GM10847 (cell line): ENCODE measurements around the gene SLC10A7.

Experiments used
- POLR2A ChIP-seq: IDR thresholded peaks from 2 replicates; pipeline ENCODE4 v1.6.1; 2011; ENCODE audit not compliant: insufficient read length; ENCODE audit errors: extremely low read depth

The SLC10A7 gene

DNA sequence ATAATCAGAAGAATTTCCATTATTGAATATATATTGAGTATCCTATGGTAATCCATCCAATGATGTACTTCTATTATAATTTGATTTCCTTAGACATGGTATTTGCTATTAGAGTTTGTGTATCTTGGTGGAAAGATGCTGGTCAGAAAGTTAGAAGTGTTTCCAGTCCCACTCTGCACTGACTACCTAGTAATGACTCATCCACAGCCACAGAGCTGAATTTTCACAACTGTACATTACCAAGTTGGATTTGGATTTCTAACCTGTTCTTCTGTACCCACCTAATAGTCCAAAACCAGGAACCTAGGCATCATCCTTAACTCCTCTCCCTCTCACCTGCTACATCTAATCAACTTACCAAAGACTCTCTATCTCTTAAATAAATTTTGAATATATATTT lies 162.0 kb downstream of the SLC10A7 start:
- no peak for TF ChIP-seq POLR2A

DNA sequence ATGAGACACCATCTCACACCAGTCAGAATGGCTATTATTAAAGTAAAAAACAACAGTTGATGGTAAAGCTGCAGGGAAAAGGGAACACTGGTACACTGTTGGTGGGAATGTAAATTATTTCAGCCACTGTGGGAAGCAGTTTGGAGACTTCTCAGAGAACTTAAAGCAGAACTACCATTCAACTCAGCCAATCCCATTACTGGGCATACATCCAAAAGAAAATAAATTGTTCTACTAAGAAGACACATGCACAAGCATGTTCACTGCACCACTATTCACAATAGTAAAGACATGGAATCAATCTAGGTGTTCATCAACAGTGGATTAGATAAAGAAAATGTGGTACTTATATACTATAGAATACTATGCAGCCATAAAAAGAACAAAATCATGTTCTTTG lies 172.4 kb downstream of the SLC10A7 start:
- no peak for TF ChIP-seq POLR2A

DNA sequence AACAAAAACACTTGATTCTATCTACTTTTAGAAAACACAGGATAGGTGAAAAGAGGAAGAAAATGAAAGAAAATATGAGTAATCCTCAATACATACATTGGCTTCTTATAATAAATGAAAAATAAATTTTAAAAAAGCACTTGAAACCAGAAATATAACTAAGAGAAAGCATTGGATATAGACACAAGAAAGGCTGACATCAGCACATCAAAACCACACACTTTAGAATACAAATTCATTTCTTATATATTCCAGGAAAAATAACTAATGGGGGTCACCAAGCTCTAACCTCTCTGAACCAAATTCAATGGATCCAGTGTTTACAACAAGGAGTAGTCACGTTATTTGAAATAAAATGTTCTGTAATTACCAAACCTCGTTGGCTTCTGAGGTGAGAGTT lies 173.9 kb downstream of the SLC10A7 start:
- no peak for TF ChIP-seq POLR2A

DNA sequence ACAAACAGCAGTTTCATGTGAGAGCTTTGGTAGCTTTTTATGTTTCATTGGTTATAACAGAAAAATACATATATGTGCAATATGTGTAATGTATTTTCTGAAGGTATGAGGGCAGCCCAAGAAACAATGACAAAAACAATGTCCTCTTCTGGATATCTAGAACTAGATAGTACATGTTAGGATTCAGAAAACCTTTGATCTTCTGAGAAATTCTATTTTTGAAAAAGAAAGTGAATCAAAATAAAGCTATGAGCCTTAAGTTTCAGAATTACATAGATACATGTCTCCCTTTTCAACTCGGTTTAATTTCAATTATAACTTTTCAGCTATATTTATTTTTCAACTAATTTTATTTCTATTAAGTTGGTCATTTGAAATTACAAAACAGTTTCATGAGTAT lies 175.5 kb downstream of the SLC10A7 start:
- TF ChIP-seq POLR2A: no peak

DNA sequence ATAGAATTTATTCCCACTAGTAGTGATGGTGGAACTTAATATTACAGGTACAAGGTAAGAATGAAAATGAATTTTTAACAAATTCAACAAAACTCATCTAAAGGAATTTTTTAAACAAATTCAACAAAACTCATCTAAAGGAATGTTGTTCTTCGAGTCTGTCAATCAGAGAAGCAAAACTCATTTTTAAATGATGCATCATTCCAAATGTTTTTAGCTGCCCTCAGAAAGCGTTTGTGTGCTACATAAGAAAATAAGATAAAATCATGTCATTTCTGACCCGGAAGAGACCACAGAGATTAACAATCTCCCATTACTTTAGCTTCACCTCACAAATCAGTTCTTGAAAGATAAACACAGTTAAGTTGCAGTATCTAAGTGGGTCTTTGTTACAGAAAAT lies 178.0 kb downstream of the SLC10A7 start:
- TF ChIP-seq POLR2A: no peak

DNA sequence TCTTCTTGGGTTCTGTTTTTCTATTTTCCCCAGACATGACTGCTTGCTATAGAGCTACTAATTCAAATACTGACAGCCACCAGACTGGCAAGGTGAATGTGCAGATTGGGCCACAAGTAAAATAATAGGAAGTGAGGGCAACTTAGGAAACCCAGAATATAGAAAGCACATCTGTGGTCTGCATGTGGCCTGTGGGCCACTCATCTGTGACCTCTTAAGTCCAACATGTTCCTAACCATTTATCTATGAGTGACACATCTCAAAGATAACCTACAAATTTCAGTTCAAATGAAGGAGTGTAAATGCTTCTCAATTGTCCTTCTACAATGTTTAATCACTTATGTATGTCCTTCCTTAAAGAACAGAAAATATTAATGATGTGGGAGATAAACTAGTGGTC lies 178.5 kb downstream of the SLC10A7 start:
- TF ChIP-seq POLR2A: no peak

DNA sequence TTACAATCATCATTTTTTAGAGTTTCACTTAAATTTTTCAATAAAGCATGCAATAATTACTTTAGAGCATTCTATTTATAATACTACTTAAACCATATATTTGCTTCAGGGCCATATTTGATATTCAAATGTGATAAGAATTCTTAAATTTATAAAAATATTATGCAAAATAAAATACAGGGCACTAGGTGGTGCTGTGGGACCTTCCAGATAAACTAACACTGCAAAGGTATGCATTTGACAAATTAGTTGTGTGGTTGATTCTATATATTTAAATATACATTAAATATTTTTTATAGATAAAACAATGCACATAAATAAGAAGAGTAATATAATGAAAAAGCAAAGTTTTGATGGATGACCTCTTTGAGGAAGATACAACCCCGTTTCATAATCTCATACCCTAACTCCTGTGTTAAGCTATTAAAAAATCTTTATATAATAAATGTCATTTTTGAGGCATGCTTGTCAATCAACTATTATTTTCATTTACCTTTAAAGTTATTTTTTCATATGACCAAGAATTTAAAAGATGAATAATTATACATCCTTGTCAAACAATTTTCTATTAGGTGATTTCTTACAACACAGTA lies 179.0 kb downstream of the SLC10A7 start:
- no peak for TF ChIP-seq POLR2A

DNA sequence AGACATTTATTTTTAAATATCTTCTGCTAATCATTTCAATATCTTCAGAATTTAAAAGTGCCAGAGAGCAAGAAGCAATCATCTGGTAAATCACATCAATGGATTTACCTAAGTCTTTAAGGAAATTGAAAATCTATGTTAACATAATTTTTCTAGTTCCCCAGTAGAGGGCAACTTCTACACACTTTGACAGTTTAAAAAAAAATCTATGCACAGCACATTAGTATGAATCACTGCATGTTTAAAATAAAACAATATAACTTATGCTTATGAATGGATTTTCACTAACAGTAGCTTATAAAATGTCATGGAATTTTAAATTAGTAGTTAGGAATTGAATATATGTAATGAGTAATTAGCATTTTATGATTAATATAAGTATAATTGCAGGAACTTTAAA lies 180.9 kb downstream of the SLC10A7 start:
- TF ChIP-seq POLR2A: no peak

DNA sequence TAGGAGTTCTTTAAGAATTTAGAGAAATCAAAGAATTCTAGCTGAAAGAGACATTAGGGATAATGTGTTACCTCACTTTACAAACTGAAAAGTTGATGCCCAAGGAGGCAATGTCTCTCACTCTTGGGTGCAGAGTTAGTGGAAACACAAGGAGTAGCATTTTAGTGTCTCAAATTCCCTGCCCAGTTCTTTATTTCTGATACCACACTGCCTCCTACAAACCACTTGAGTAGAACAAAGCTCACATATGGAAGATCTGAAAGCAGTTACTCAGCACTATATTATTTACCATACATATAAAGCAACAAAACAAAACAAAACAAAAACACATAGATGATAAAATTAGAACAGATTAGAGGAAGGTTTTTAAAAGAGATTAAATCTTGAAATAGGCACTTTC lies 183.2 kb downstream of the SLC10A7 start:
- TF ChIP-seq POLR2A: no peak

DNA sequence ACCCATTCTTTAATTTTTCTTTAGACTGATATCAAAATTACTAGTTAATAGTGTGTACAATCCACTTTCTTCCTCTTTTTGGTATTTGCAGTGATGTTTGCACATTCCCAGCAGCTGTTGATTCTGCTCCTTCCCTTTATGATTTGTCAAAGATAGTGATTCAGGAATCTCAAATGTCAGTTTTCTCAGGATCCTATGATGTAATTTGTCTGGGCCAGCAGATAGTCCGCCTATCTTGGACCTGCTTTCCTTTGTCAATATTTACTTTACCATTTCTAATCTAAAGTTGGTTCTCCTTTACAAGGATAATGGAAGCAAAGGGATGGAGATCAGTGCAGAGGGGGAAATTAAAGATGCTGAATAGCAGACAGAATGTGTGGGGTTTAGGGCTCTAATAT lies 185.3 kb downstream of the SLC10A7 start:
- no peak for TF ChIP-seq POLR2A

DNA sequence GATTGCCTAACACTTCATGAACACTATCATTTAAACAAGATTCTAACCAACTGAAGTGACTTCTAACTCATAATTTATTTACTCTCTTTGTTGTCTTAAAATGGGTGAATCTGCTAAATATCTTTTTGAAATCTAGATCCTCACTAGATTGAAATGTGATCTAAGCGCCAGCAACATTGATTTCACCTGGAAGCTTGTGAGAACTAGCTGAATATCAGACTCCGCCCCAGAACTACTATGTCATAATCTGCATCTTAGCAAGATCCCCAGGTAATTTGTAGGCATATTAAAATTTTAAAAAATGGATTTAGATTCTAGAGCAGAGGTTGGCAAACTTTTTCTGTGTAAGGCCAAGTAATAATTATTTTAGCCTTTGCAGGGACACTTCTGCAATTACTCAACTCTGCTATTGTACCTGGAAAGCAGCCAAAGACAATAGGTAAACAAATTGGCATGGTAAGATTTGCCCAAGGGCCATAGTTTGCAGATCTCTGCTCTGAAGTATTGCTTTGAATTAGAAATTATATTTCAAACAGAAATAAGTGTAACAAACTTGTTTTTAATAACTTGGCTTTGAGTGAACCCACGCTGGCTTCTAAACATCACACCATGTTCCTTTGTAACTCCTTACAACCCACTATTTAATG lies 185.9 kb downstream of the SLC10A7 start:
- TF ChIP-seq POLR2A: no peak

DNA sequence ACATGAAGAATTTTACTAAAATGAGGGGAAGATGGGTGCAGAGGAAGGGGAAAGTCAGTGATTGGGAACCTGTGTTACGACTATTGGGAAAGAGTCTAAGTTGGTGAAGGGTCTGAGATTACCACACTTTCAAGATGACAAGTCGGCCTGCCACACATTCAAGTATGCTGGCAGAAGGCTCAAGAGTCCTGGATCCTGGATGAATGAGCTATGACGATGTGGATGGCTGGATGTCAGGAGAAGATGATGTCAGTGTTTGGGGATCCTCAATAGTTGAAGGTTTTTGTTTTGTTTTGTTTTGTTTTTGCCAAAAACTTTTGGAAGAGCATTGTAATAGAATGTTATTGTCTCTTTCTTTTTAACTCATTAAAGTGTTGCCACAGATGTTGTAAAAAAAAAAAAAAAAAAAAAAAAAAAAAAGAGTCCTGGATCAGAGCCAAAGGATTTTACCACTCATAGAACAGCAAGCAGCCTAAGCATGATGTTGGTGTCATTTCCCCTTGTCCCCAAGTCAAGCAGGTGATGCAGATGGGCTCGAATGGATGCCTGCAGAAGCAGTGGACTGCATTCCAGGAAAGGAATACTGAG lies 186.8 kb downstream of the SLC10A7 start:
- TF ChIP-seq POLR2A: no peak

DNA sequence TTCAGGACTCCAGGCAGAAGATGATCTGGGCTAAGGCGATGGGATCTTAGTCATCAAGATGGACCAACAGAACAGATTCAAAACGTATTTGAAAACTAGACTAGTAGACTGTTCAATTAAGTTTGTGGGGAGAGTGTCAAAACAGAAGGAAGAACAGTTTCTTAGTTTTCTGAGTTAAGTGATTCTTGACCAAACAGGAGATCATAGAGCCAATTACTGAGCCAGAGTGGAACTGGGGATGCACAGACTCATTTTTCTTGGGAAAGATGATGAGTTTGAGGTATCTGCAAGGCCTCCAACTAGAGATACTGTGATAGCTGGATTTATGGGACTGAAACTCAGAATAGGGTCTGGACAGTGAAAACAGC lies 187.9 kb downstream of the SLC10A7 start:
- no peak for TF ChIP-seq POLR2A

DNA sequence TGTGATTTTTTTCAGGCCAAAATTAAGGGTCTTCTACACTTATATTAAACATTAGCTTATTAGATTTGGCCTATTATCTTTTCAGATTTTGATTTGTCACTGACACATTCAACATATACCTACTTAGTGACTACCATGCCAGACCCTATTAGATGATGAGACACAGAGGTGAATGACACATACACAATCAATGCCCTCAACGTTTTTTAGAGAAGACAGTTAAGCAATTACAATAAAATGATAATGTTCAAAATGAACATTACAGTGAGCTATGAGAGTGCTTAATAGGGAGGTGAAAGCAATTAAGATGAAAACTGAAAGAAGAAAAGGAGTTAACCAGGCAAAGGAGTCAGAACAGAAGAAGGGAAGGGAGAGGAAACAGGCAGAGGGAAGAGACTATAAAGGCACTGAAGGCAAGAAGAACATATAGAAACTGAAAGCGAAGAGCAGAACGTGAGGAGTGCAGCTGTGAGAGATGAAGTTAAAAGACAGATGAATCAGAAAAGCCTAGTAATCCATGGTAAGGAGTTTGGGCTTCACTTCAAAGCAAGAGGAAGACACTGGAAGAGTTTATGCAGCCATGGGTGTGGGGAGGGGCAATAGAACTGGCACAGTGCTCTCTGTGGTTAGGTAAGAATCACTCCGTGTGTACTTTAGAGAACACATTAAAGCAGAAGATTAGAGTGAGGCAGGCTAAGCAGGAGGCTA lies 188.4 kb downstream of the SLC10A7 start:
- TF ChIP-seq POLR2A: no peak

DNA sequence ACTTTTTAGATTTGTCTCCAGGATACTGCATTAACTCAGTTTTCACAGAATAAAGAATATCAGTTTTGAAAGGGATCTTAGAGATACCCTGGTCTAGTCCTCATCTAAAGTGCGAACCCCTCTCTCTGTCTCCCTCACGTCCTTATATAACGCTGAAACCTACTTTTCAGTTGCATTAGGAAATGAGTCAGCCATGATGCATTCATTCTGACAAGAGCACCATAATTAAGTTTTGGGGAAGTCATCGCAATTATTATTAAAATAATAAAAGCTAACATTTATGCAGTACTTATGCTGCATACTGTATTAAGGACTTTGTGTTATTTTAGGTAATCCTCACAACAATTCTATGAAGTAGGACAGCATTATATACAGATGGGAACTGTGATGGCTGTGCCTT lies 191.3 kb downstream of the SLC10A7 start:
- no peak for TF ChIP-seq POLR2A

DNA sequence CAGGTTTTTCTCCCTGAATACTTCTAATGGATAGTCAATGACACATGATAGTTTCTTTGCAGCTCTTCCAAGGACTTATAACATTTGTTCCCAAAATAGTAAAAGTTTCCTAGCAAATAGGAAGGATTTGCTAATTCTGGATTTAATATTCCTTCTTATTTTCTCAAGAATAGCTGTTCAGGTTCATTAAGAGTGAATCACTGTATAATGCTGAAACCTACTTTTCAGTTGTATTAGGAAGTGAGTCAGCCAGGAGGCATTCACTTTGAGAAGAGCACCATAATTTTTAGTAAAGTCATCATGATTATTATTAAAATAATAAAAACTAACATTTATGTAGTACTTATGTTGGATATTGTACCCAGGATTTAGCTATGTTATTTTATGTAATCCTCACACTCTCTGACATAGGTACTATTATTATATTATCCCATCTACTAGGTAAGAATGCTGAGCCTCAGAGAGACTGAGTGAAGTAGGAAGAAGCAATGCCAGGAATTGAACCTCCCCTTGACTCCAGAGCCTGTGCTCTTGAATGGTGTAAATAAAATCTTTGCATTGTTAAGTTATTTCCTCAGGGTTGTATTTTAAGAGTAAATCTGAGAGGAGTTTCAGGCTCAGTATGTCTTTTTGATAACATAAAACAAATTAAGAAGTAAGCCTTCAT lies 192.6 kb downstream of the SLC10A7 start:
- TF ChIP-seq POLR2A: no peak
